IMR-90 (cell line): ENCODE data around the gene CAMTA1.

Experiments
- BHLHE40 ChIP-seq: fragments of 150-350 bp; IDR thresholded peaks from 2 replicates; pipeline ENCODE4 v1.6.1; 2016; ENCODE audit warnings: mild to moderate bottlenecking, low read depth, low read length
- CEBPB ChIP-seq: IDR thresholded peaks from 2 replicates; pipeline ENCODE4 v1.6.1; 2012; ENCODE audit warnings: low read depth, low read length, improper control_type of control experiment
- CTCF ChIP-seq: conservative IDR thresholded peaks from 2 replicates; pipeline ENCODE4 v1.5.1; 2012; ENCODE audit warnings: mild to moderate bottlenecking, low read depth, low read length, improper control_type of control experiment
- FOS ChIP-seq: fragments of 150-350 bp; IDR thresholded peaks from 2 replicates; pipeline ENCODE4 v1.6.1; 2016; ENCODE audit warnings: low read depth, low read length
- MAFK ChIP-seq: IDR thresholded peaks from 2 replicates; pipeline ENCODE4 v1.6.1; 2012; ENCODE audit warnings: low read depth, low read length, improper control_type of control experiment
- MAZ ChIP-seq: IDR thresholded peaks from 2 replicates; pipeline ENCODE4 v1.6.1; 2012; ENCODE audit warnings: low read depth, mild to moderate bottlenecking, low read length, improper control_type of control experiment, moderate library complexity, borderline replicate concordance
- MXI1 ChIP-seq: IDR thresholded peaks from 2 replicates; pipeline ENCODE4 v1.6.1; 2012; ENCODE audit warnings: low read depth, mild to moderate bottlenecking, low read length, moderate library complexity, borderline replicate concordance
- POLR2A ChIP-seq: IDR thresholded peaks from 2 replicates; pipeline ENCODE4 v1.6.1; 2012; ENCODE audit warnings: mild to moderate bottlenecking, low read depth, low read length
- RAD21 ChIP-seq: IDR thresholded peaks from 2 replicates; pipeline ENCODE4 v1.6.1; 2012; ENCODE audit warnings: low read length, improper control_type of control experiment
- RCOR1 ChIP-seq: IDR thresholded peaks from 2 replicates; pipeline ENCODE4 v1.6.1; 2012; ENCODE audit warnings: mild to moderate bottlenecking, low read length, improper control_type of control experiment; ENCODE audit not compliant: insufficient replicate concordance
- RFX5 ChIP-seq: IDR thresholded peaks from 2 replicates; pipeline ENCODE4 v1.8.0; 2012; ENCODE audit warnings: low read depth, mild to moderate bottlenecking, low read length, moderate library complexity
- USF2 ChIP-seq: fragments of 150-350 bp; IDR thresholded peaks from 2 replicates; pipeline ENCODE4 v1.6.1; 2017; ENCODE audit warnings: mild to moderate bottlenecking, antibody characterized with exemption, low read length, low read depth

- TF ChIP-seq RCOR1 (no peak), CTCF (no peak), USF2 (no peak), MXI1 (no peak), BHLHE40 (no peak), POLR2A (no peak), RAD21 (no peak), MAFK (no peak), MAZ (no peak), RFX5 (no peak), FOS (no peak), CEBPB (no peak)
These were observed 166.3 kb downstream of the CAMTA1 start for GRCh38 chr1:6951536-6951935.
